ENCODE measurements around the gene AFTPH. TPM values are rescaled to one million over a fixed set of nuclear protein-coding genes. Genes with fewer than 3 reads are reported as not detected.
A peak's percentile ranks its signal among the peaks of the same experiment; 100 is the strongest.

The AFTPH gene
- total RNA-seq, 5 donors from 2014 or later (not counting 1 experiment from before 2014, with no cell fraction given), result 33.4 to 42.5 (median 37.9) TPM

GRCh38 chr2:64533882-64534281, 9.8 kb downstream of the AFTPH start:
- peaks cover 8% of the 10 kb centered on the region for H3K36me3 Mint-ChIP-seq
- POLR2A ChIA-PET, result interaction anchor here in 1 of 2 donors (0.6 kb wide), 2 partner anchors 22 to 316 kb away, joined by 3 to 5 read pairs; no protein-coding TSS in a partner anchor
- H3K9me3 Mint-ChIP-seq, result no peaks in the 10 kb centered on the region
- Histone ChIP-seq H3K9me3 (no peaks in the 10 kb centered on the region), H3K36me3 (ENCODE audit: control insufficient read depth in 2 of 2, extremely low read depth in 1 of 2, insufficient read depth in 1 of 2, low read length in 1 of 2) (no peaks in the 10 kb centered on the region), H3K4me1 (ENCODE audit: control insufficient read depth in 1 of 2, extremely low read depth in 1 of 2, insufficient read depth in 2 of 2, low read length in 2 of 2) (peaks cover 7% of the 10 kb centered on the region in 2 experiments), H3K27me3 (replicated peaks in 1 of 2; ENCODE audit: control insufficient read depth in 2 of 2, extremely low read depth in 1 of 2, insufficient read depth in 2 of 2, low read length in 1 of 2) (no peaks in the 10 kb centered on the region), H3K27ac (ENCODE audit: low read length) (no peak overlapping the region), H3K4me3 (ENCODE audit: control insufficient read depth in 1 of 2, extremely low read depth in 1 of 2, low read length in 1 of 2) (no peak overlapping the region)
- H3K4me1 Mint-ChIP-seq, result peaks cover 62 to 74% (median 70%) of the 10 kb centered on the region in 3 donors
- no peaks in the 10 kb centered on the region for H3K27me3 Mint-ChIP-seq
- ATAC-seq (replicated peaks in 1 of 4) (no peak), DNase-seq (no peak)
- H3K27ac Mint-ChIP-seq, result no peak overlapping the region
- CTCF ChIA-PET, result interaction anchor here (1.0 to 2.0 kb wide), 5 partner anchors 9 to 112 kb away, joined by 3 to 5 read pairs (median 3); no protein-coding TSS in a partner anchor
- peak overlapping the region in 1 of 3 donors; percentile 38 for H3K4me3 Mint-ChIP-seq

- H3K9me3 ChIP-seq, result no peaks in the 10 kb centered on the region
- ChIA-PET POLR2A (interaction anchor here in 1 of 2 donors (0.6 to 0.7 kb wide), 3 partner anchors 22 to 456 kb away, joined by 3 to 7 read pairs (median 5); no protein-coding TSS in a partner anchor), CTCF (interaction anchor here (0.6 to 1.7 kb wide), 8 partner anchors 9 to 945 kb away, joined by 3 to 7 read pairs (median 4); partner anchors contain the start of gene MDH1 (in 1 of the 2))
- H3K27ac Mint-ChIP-seq, result no peak overlapping the region
- no peaks in the 10 kb centered on the region for H3K36me3 ChIP-seq (ENCODE audit: control insufficient read depth in 2 of 2, extremely low read depth in 1 of 2, insufficient read depth in 1 of 2, low read length in 1 of 2)
- no peak overlapping the region for H3K4me3 ChIP-seq (ENCODE audit: control insufficient read depth in 1 of 2, extremely low read depth in 1 of 2, low read length in 1 of 2)
- H3K36me3 Mint-ChIP-seq, result peaks cover 8% of the 10 kb centered on the region
- H3K4me3 Mint-ChIP-seq, result peak overlapping the region in 2 of 3 donors; percentile 6 to 38
- no peaks in the 10 kb centered on the region for H3K9me3 Mint-ChIP-seq
- no CpG with 5 or more reads among the region's 3 CpGs for WGBS (ENCODE audit: insufficient coverage)
- peaks cover 62 to 74% (median 70%) of the 10 kb centered on the region in 3 donors for H3K4me1 Mint-ChIP-seq
- H3K27me3 ChIP-seq (replicated peaks in 1 of 2; ENCODE audit: control insufficient read depth in 2 of 2, extremely low read depth in 1 of 2, insufficient read depth in 2 of 2, low read length in 1 of 2), result no peaks in the 10 kb centered on the region
- H3K4me1 ChIP-seq (ENCODE audit: control insufficient read depth in 1 of 2, extremely low read depth in 1 of 2, insufficient read depth in 2 of 2, low read length in 2 of 2), result peaks cover 7% of the 10 kb centered on the region in 2 experiments
- H3K27ac ChIP-seq (ENCODE audit: low read length), result no peak overlapping the region
- ATAC-seq (replicated peaks in 1 of 4) (no peak), DNase-seq (no peak)
- H3K27me3 Mint-ChIP-seq, result no peaks in the 10 kb centered on the region
Observed at GRCh38 chr2:64534363-64534762, 10.2 kb downstream of the AFTPH start.

GRCh38 chr2:64535024-64535423, 10.9 kb downstream of the AFTPH start:
- DNase-seq, result no peak
- WGBS (ENCODE audit: insufficient coverage), result no CpG with 5 or more reads among the region's 1 CpG
- Histone ChIP-seq H3K4me1 (ENCODE audit: control insufficient read depth in 1 of 2, extremely low read depth in 1 of 2, insufficient read depth in 2 of 2, low read length in 2 of 2) (peaks cover 7% of the 10 kb centered on the region in 2 experiments), H3K9me3 (no peaks in the 10 kb centered on the region), H3K27me3 (replicated peaks in 1 of 2; ENCODE audit: control insufficient read depth in 2 of 2, extremely low read depth in 1 of 2, insufficient read depth in 2 of 2, low read length in 1 of 2) (no peaks in the 10 kb centered on the region), H3K4me3 (ENCODE audit: control insufficient read depth in 1 of 2, extremely low read depth in 1 of 2, low read length in 1 of 2) (no peak overlapping the region), H3K27ac (ENCODE audit: low read length) (no peak overlapping the region), H3K36me3 (ENCODE audit: control insufficient read depth in 2 of 2, extremely low read depth in 1 of 2, insufficient read depth in 1 of 2, low read length in 1 of 2) (no peaks in the 10 kb centered on the region)
- no peak for ATAC-seq (replicated peaks in 1 of 4)
- POLR2A ChIA-PET, result interaction anchor here in 1 of 2 donors (0.6 to 0.7 kb wide), 2 partner anchors 151 to 455 kb away, joined by 3 to 7 read pairs; no protein-coding TSS in a partner anchor
- Mint-ChIP-seq H3K4me3 (no peak overlapping the region), H3K9me3 (no peaks in the 10 kb centered on the region), H3K36me3 (peaks cover 8% of the 10 kb centered on the region), H3K27me3 (no peaks in the 10 kb centered on the region), H3K4me1 (peaks cover 67 to 80% (median 76%) of the 10 kb centered on the region in 3 donors), H3K27ac (no peak overlapping the region)
- CTCF ChIA-PET, result interaction anchor here (0.6 to 1.7 kb wide), 8 partner anchors 10 to 946 kb away, joined by 3 to 7 read pairs (median 4); partner anchors contain the start of gene MDH1 (in 1 of the 2)

GRCh38 chr2:64537991-64538390, 13.9 kb downstream of the AFTPH start:
- H3K27me3 ChIP-seq (replicated peaks in 1 of 2; ENCODE audit: control insufficient read depth in 2 of 2, extremely low read depth in 1 of 2, insufficient read depth in 2 of 2, low read length in 1 of 2), result no peaks in the 10 kb centered on the region
- Mint-ChIP-seq H3K27me3 (no peaks in the 10 kb centered on the region), H3K9me3 (no peaks in the 10 kb centered on the region), H3K27ac (no peak overlapping the region), H3K4me1 (peaks cover 70 to 76% (median 75%) of the 10 kb centered on the region in 3 donors), H3K4me3 (no peak overlapping the region), H3K36me3 (peaks cover 8% of the 10 kb centered on the region)
- DNase-seq (no peak), ATAC-seq (replicated peaks in 1 of 4) (no peak)
- peaks cover 5 to 6% of the 10 kb centered on the region in 2 experiments for H3K4me1 ChIP-seq (ENCODE audit: control insufficient read depth in 1 of 2, extremely low read depth in 1 of 2, insufficient read depth in 2 of 2, low read length in 2 of 2)
- H3K9me3 ChIP-seq, result no peaks in the 10 kb centered on the region
- WGBS (ENCODE audit: insufficient coverage), result 86% methylated on average over 1 of the region's 2 CpGs
- ChIA-PET CTCF (interaction anchor here in 1 of 2 donors (0.6 kb wide), 1 partner anchor 57 kb away, joined by 4 read pairs; no protein-coding TSS in a partner anchor), POLR2A (no interaction called here)
- H3K4me3 ChIP-seq (ENCODE audit: control insufficient read depth in 1 of 2, extremely low read depth in 1 of 2, low read length in 1 of 2), result no peak overlapping the region
- no peak overlapping the region for H3K27ac ChIP-seq (ENCODE audit: low read length)
- H3K36me3 ChIP-seq (ENCODE audit: control insufficient read depth in 2 of 2, extremely low read depth in 1 of 2, insufficient read depth in 1 of 2, low read length in 1 of 2), result no peaks in the 10 kb centered on the region

- Mint-ChIP-seq H3K4me1 (peaks cover 74 to 77% (median 76%) of the 10 kb centered on the region in 3 donors), H3K36me3 (peaks cover 8% of the 10 kb centered on the region), H3K9me3 (no peaks in the 10 kb centered on the region), H3K27ac (peak overlapping the region in 1 of 2 donors; percentile 28), H3K27me3 (no peaks in the 10 kb centered on the region), H3K4me3 (no peak overlapping the region)
- H3K4me3 ChIP-seq (ENCODE audit: control insufficient read depth in 1 of 2, extremely low read depth in 1 of 2, low read length in 1 of 2), result no peak overlapping the region
- no peaks in the 10 kb centered on the region for H3K9me3 ChIP-seq
- ChIA-PET CTCF (interaction anchor here in 1 of 2 donors (0.5 to 1.0 kb wide), 2 partner anchors 16 to 688 kb away, joined by 3 to 6 read pairs; partner anchors contain the start of gene ACTR2), POLR2A (no interaction called here)
- WGBS (ENCODE audit: insufficient coverage), result 65% methylated on average over 3 of the region's 3 CpGs
- ATAC-seq (replicated peaks in 1 of 4), result no peak
- H3K27me3 ChIP-seq (replicated peaks in 1 of 2; ENCODE audit: control insufficient read depth in 2 of 2, extremely low read depth in 1 of 2, insufficient read depth in 2 of 2, low read length in 1 of 2), result no peaks in the 10 kb centered on the region
- peaks cover 3 to 4% of the 10 kb centered on the region in 2 experiments for H3K4me1 ChIP-seq (ENCODE audit: control insufficient read depth in 1 of 2, extremely low read depth in 1 of 2, insufficient read depth in 2 of 2, low read length in 2 of 2)
- DNase-seq, result no peak
- H3K27ac ChIP-seq (ENCODE audit: low read length), result no peak overlapping the region
- H3K36me3 ChIP-seq (ENCODE audit: control insufficient read depth in 2 of 2, extremely low read depth in 1 of 2, insufficient read depth in 1 of 2, low read length in 1 of 2), result no peaks in the 10 kb centered on the region
Observed at GRCh38 chr2:64538764-64539433, 14.8 kb downstream of the AFTPH start.

- no CpG with 5 or more reads among the region's 3 CpGs for WGBS (ENCODE audit: insufficient coverage)
- Mint-ChIP-seq H3K27ac (no peak overlapping the region), H3K36me3 (peaks cover 8% of the 10 kb centered on the region), H3K9me3 (no peaks in the 10 kb centered on the region), H3K4me1 (peaks cover 63 to 77% (median 69%) of the 10 kb centered on the region in 3 donors), H3K27me3 (no peaks in the 10 kb centered on the region), H3K4me3 (no peak overlapping the region)
- Histone ChIP-seq H3K9me3 (no peaks in the 10 kb centered on the region), H3K27me3 (replicated peaks in 1 of 2; ENCODE audit: control insufficient read depth in 2 of 2, extremely low read depth in 1 of 2, insufficient read depth in 2 of 2, low read length in 1 of 2) (no peaks in the 10 kb centered on the region), H3K4me3 (ENCODE audit: control insufficient read depth in 1 of 2, extremely low read depth in 1 of 2, low read length in 1 of 2) (no peak overlapping the region), H3K4me1 (ENCODE audit: control insufficient read depth in 1 of 2, extremely low read depth in 1 of 2, insufficient read depth in 2 of 2, low read length in 2 of 2) (peaks cover 0 to 3% of the 10 kb centered on the region in 2 experiments), H3K36me3 (ENCODE audit: control insufficient read depth in 2 of 2, extremely low read depth in 1 of 2, insufficient read depth in 1 of 2, low read length in 1 of 2) (no peaks in the 10 kb centered on the region), H3K27ac (ENCODE audit: low read length) (no peak overlapping the region)
- ChIA-PET CTCF (interaction anchor here in 1 of 2 donors (1.5 kb wide), 1 partner anchor 17 kb away, joined by 4 read pairs; no protein-coding TSS in a partner anchor), POLR2A (no interaction called here)
- DNase-seq, result no peak
- no peak for ATAC-seq (replicated peaks in 1 of 4)
Observed at GRCh38 chr2:64540615-64541014, 16.5 kb downstream of the AFTPH start.

All from T-cell (primary cell).